Measurements from ENCODE around the gene MAP1LC3B.

The MAP1LC3B gene

GRCh38 chr16:87442581-87442966, 50.4 kb downstream of the MAP1LC3B start:
- no peak for DNase-seq (ENCODE audit: extremely low read depth, insufficient read length)
- Histone ChIP-seq H3K36me3 (ENCODE audit: control insufficient read depth, insufficient read depth, low read length) (no peaks in the 10 kb centered on the region), H3K27me3 (replicated peaks; ENCODE audit: control insufficient read depth, insufficient read depth, low read length) (no peaks in the 10 kb centered on the region), H3K4me3 (replicated peaks; ENCODE audit: low read depth, low read length) (no peak overlapping the region)
- TF ChIP-seq, protein P1, sequence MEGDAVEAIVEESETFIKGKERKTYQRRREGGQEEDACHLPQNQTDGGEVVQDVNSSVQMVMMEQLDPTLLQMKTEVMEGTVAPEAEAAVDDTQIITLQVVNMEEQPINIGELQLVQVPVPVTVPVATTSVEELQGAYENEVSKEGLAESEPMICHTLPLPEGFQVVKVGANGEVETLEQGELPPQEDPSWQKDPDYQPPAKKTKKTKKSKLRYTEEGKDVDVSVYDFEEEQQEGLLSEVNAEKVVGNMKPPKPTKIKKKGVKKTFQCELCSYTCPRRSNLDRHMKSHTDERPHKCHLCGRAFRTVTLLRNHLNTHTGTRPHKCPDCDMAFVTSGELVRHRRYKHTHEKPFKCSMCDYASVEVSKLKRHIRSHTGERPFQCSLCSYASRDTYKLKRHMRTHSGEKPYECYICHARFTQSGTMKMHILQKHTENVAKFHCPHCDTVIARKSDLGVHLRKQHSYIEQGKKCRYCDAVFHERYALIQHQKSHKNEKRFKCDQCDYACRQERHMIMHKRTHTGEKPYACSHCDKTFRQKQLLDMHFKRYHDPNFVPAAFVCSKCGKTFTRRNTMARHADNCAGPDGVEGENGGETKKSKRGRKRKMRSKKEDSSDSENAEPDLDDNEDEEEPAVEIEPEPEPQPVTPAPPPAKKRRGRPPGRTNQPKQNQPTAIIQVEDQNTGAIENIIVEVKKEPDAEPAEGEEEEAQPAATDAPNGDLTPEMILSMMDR (IDR thresholded peaks at IDR 0.05; ENCODE audit: insufficient read depth, low read length, poor library complexity, severe bottlenecking), result no peak

DNA sequence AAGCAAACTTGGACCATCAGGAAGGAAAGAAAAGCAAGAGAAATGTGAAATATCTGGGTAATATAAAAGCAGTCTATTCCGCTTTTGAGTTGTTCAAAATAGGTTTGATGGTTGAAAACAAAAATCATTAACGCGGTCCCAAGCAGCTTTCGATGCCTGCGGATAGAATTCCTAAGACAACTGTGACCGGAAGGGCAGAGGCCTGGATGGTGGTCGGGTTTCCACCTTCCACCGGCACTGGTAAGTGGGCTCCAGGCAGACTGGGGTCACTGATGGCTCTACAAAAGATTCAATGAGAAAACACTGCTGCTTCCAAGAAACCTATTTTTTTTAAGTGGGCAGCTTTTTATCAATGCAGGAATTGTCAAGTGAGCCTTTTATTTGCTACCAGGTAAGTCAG, 50.9 kb downstream of the MAP1LC3B start:
- no peaks in the 10 kb centered on the region for H3K36me3 ChIP-seq (ENCODE audit: control insufficient read depth, insufficient read depth, low read length)
- H3K27me3 ChIP-seq (replicated peaks; ENCODE audit: control insufficient read depth, insufficient read depth, low read length), result no peaks in the 10 kb centered on the region
- no peak for DNase-seq (ENCODE audit: extremely low read depth, insufficient read length)
- H3K4me3 ChIP-seq (replicated peaks; ENCODE audit: low read depth, low read length), result no peak overlapping the region
- TF ChIP-seq, protein P1 (IDR thresholded peaks at IDR 0.05; ENCODE audit: insufficient read depth, low read length, poor library complexity, severe bottlenecking), result no peak

DNA sequence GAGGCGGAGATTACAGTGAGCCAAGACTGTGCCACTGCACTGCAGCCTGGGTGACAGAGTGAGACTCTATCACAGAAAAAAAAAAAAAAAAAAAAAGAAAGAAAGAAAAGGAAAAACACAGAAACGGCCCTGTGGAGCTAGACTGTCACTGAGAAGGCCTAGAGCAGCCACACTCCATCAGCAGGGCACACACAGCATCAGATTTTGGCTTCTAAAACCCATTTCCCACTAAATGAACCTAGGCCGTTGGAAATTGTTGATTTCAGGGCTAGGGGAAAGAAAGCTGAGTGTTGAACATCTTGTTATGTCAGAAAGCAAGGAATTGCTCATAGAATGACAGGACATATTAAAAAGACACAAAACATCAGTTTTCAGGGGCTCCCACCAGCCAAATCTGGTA, 51.8 kb downstream of the MAP1LC3B start:
- TF ChIP-seq, protein P1 (IDR thresholded peaks at IDR 0.05; ENCODE audit: insufficient read depth, low read length, poor library complexity, severe bottlenecking), result no peak
- no peak overlapping the region for H3K4me3 ChIP-seq (replicated peaks; ENCODE audit: low read depth, low read length)
- no peaks in the 10 kb centered on the region for H3K27me3 ChIP-seq (replicated peaks; ENCODE audit: control insufficient read depth, insufficient read depth, low read length)
- H3K36me3 ChIP-seq (ENCODE audit: control insufficient read depth, insufficient read depth, low read length), result no peaks in the 10 kb centered on the region
- no peak for DNase-seq (ENCODE audit: extremely low read depth, insufficient read length)

GRCh38 chr16:87445486-87445885, 53.4 kb downstream of the MAP1LC3B start:
- Histone ChIP-seq H3K36me3 (ENCODE audit: control insufficient read depth, insufficient read depth, low read length) (no peaks in the 10 kb centered on the region), H3K27me3 (replicated peaks; ENCODE audit: control insufficient read depth, insufficient read depth, low read length) (no peaks in the 10 kb centered on the region)
- no peak for DNase-seq (ENCODE audit: extremely low read depth, insufficient read length)

DNA sequence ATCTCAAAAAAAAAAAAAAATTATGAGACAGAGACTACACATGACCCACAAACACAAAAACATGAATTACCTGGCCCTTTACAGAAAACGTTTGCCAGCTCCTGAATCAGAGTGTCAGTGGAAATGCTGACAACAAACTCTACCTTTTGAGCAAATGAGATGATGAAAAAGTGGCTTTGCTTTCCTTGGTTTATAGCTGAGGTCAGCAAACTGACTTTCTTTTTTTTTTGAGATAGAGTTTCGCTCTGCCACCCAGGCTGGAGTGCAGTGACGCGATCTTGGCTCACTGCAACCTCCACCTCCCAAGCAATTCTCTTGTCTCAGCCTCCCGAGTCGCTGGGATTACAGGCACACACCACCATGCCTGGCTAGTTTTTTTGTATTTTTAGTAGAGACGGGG, 54.3 kb downstream of the MAP1LC3B start:
- TF ChIP-seq, protein P1 (IDR thresholded peaks at IDR 0.05; ENCODE audit: insufficient read depth, low read length, poor library complexity, severe bottlenecking), result no peak
- DNase-seq (ENCODE audit: extremely low read depth, insufficient read length), result no peak
- Histone ChIP-seq H3K4me3 (replicated peaks; ENCODE audit: low read depth, low read length) (no peak overlapping the region), H3K27me3 (replicated peaks; ENCODE audit: control insufficient read depth, insufficient read depth, low read length) (no peaks in the 10 kb centered on the region), H3K36me3 (ENCODE audit: control insufficient read depth, insufficient read depth, low read length) (no peaks in the 10 kb centered on the region)

More at GRCh38 chr16:87445486-87445885, 53.4 kb downstream of the MAP1LC3B start:
- no peak overlapping the region for H3K4me3 ChIP-seq (replicated peaks; ENCODE audit: low read depth, low read length)
- TF ChIP-seq, protein P1 (IDR thresholded peaks at IDR 0.05; ENCODE audit: insufficient read depth, low read length, poor library complexity, severe bottlenecking), result no peak

- TF ChIP-seq, protein P1 (IDR thresholded peaks at IDR 0.05; ENCODE audit: insufficient read depth, low read length, poor library complexity, severe bottlenecking), result no peak
- Histone ChIP-seq H3K4me3 (replicated peaks; ENCODE audit: low read depth, low read length) (no peak overlapping the region), H3K36me3 (ENCODE audit: control insufficient read depth, insufficient read depth, low read length) (no peaks in the 10 kb centered on the region), H3K27me3 (replicated peaks; ENCODE audit: control insufficient read depth, insufficient read depth, low read length) (no peaks in the 10 kb centered on the region)
- DNase-seq (ENCODE audit: extremely low read depth, insufficient read length), result no peak
Observed at GRCh38 chr16:87447323-87447722, 55.2 kb downstream of the MAP1LC3B start.

Data from GM06990 (cell line).